Measurements from ENCODE around the gene RAB40A.

DNA sequence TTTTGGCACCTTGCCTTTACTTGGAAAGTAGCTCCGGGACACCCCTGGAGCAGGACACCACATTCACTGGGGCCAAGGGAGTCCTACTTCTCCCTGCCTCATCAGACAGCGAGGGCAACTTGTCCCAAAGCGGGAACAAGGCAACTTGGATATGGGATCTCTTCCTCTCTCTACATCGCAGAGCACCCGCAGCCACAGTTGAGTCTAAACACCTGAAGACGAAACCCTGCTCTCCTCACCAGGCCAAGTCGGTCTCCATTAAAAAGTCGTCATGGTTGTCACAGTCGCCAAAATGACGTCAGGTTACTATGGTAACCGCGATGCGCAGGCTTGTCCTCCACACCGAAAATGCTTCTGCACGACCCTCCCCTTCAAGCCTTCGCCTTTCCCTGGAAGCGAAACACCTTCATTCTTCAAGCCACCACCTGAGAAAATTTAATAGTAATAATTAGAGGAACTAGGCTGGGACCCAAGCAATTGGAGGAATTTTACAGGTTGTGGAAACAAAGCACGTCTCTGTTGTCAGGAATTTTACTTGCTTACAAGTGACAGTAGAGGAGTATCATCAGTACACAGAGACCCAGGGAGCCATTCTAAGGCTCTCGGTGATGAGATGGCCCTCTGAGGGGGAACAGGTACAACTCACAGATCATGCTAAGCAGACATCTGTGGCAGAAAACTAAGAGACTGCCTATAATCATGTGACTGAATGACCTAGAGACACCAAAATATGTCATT is 35.6 kb upstream of the RAB40A start:
- no peak for TF ChIP-seq ETV6 (CRISPR knock-in tag; IDR thresholded peaks at IDR 0.05)
- no peak for TF ChIP-seq TP53 (CRISPR knock-in tag; IDR thresholded peaks at IDR 0.05)
- TF ChIP-seq, protein P1, sequence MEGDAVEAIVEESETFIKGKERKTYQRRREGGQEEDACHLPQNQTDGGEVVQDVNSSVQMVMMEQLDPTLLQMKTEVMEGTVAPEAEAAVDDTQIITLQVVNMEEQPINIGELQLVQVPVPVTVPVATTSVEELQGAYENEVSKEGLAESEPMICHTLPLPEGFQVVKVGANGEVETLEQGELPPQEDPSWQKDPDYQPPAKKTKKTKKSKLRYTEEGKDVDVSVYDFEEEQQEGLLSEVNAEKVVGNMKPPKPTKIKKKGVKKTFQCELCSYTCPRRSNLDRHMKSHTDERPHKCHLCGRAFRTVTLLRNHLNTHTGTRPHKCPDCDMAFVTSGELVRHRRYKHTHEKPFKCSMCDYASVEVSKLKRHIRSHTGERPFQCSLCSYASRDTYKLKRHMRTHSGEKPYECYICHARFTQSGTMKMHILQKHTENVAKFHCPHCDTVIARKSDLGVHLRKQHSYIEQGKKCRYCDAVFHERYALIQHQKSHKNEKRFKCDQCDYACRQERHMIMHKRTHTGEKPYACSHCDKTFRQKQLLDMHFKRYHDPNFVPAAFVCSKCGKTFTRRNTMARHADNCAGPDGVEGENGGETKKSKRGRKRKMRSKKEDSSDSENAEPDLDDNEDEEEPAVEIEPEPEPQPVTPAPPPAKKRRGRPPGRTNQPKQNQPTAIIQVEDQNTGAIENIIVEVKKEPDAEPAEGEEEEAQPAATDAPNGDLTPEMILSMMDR (IDR thresholded peaks at IDR 0.05) = no peak
- TF ChIP-seq, protein P2, sequence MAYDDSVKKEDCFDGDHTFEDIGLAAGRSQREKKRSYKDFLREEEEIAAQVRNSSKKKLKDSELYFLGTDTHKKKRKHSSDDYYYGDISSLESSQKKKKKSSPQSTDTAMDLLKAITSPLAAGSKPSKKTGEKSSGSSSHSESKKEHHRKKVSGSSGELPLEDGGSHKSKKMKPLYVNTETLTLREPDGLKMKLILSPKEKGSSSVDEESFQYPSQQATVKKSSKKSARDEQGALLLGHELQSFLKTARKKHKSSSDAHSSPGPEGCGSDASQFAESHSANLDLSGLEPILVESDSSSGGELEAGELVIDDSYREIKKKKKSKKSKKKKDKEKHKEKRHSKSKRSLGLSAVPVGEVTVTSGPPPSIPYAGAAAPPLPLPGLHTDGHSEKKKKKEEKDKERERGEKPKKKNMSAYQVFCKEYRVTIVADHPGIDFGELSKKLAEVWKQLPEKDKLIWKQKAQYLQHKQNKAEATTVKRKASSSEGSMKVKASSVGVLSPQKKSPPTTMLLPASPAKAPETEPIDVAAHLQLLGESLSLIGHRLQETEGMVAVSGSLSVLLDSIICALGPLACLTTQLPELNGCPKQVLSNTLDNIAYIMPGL (CRISPR knock-in tag; IDR thresholded peaks at IDR 0.05) = no peak
- TF ChIP-seq, protein P3, sequence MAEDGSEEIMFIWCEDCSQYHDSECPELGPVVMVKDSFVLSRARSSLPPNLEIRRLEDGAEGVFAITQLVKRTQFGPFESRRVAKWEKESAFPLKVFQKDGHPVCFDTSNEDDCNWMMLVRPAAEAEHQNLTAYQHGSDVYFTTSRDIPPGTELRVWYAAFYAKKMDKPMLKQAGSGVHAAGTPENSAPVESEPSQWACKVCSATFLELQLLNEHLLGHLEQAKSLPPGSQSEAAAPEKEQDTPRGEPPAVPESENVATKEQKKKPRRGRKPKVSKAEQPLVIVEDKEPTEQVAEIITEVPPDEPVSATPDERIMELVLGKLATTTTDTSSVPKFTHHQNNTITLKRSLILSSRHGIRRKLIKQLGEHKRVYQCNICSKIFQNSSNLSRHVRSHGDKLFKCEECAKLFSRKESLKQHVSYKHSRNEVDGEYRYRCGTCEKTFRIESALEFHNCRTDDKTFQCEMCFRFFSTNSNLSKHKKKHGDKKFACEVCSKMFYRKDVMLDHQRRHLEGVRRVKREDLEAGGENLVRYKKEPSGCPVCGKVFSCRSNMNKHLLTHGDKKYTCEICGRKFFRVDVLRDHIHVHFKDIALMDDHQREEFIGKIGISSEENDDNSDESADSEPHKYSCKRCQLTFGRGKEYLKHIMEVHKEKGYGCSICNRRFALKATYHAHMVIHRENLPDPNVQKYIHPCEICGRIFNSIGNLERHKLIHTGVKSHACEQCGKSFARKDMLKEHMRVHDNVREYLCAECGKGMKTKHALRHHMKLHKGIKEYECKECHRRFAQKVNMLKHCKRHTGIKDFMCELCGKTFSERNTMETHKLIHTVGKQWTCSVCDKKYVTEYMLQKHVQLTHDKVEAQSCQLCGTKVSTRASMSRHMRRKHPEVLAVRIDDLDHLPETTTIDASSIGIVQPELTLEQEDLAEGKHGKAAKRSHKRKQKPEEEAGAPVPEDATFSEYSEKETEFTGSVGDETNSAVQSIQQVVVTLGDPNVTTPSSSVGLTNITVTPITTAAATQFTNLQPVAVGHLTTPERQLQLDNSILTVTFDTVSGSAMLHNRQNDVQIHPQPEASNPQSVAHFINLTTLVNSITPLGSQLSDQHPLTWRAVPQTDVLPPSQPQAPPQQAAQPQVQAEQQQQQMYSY (CRISPR knock-in tag; IDR thresholded peaks at IDR 0.05) = no peak
- TF ChIP-seq, protein P4, sequence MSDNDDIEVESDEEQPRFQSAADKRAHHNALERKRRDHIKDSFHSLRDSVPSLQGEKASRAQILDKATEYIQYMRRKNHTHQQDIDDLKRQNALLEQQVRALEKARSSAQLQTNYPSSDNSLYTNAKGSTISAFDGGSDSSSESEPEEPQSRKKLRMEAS (CRISPR knock-in tag; IDR thresholded peaks at IDR 0.05) = no peak
- TF ChIP-seq NR3C1 (CRISPR knock-in tag; conservative IDR thresholded peaks at IDR 0.05; ENCODE audit: low read depth) = no peak
- no peak for TF ChIP-seq NFE2L1 (CRISPR knock-in tag; IDR thresholded peaks at IDR 0.05)

Measured in WTC11 (cell line).